Sigmoid colon (tissue), 4 donors: ENCODE results near the gene STEAP1.
"Not testable (repeated sequence)": the region's sequence is repeated elsewhere in the genome, so short reads cannot be mapped to it uniquely, and the experiment has no call there.

Source experiments
- CTCF ChIP-seq, 4 experiments: fragments of 450-650 bp in 3 of 4; fragments of 200-600 bp in 1 of 4; IDR thresholded peaks; one replicate each; pipeline ENCODE4 v1.5.1; 2016 to 2019; ENCODE audit warnings: antibody characterized with exemption in 4 of 4, mild to moderate bottlenecking in 3 of 4, moderate library complexity in 2 of 4
- EP300 ChIP-seq, 4 donors: sonication (generic); formaldehyde crosslinking; IDR thresholded peaks; one replicate each; pipeline ENCODE4 v1.6.1; 2017; ENCODE audit warnings: antibody characterized with exemption in 4 of 4
- POLR2A ChIP-seq, 2 donors: fragments of 450-650 bp; IDR thresholded peaks; one replicate each; pipeline ENCODE4 v1.6.1; 2016; ENCODE audit warnings: antibody characterized with exemption in 2 of 2, mild to moderate bottlenecking in 2 of 2, moderate library complexity in 2 of 2

GRCh38 chr7:90157331-90157730 lies 3.1 kb downstream of the STEAP1 start:
- not testable (repeated sequence) for TF ChIP-seq POLR2A, EP300, CTCF (IDR thresholded peaks at IDR 0.05)
